HepG2 (cell line): ENCODE results near the gene MTA3. TPM values are rescaled to one million over a fixed set of nuclear protein-coding genes. Genes with fewer than 3 reads are reported as not detected.
A peak's percentile ranks its signal among the peaks of the same experiment; 100 is the strongest.

Experiments used
- BHLHE40 ChIP-seq: IDR thresholded peaks from 2 replicates; pipeline ENCODE4 v1.6.1; 2011; ENCODE audit warnings: low read length, improper control_type of control experiment
- CREM ChIP-seq, 2 experiments: sonication (generic) in 1 of 2; formaldehyde crosslinking in 1 of 2; IDR thresholded peaks; 2 replicates each; pipeline versions ENCODE4 v1.4.0 to v1.6.1; 2016 to 2020; ENCODE audit warnings: antibody characterized with exemption in 1 of 2, mild to moderate bottlenecking in 1 of 2, missing genetic modification reagents in 1 of 2
- HNRNPK ChIP-seq: fragments of 200-400 bp; formaldehyde crosslinking; IDR thresholded peaks from 2 replicates; pipeline ENCODE4 v1.6.1; 2018; ENCODE audit warnings: low read length, low read depth, moderate library complexity, mild to moderate bottlenecking; ENCODE audit not compliant: poor library complexity, severe bottlenecking
- KDM3A ChIP-seq: IDR thresholded peaks from 2 replicates; pipeline ENCODE4 v1.6.1; 2018; ENCODE audit warnings: low read depth, missing compliant biosample characterization
- MAF1 ChIP-seq: sonication (generic); formaldehyde crosslinking; IDR thresholded peaks from 2 replicates; pipeline ENCODE4 v1.5.0; 2020; ENCODE audit warnings: missing genetic modification reagents, borderline replicate concordance
- NR2F1 ChIP-seq, 2 experiments: fragments of 450-650 bp in 1 of 2; formaldehyde crosslinking in 1 of 2; IDR thresholded peaks; 2 replicates each; pipeline versions ENCODE4 v1.5.0 to v1.6.1; 2016 to 2020; ENCODE audit warnings: mild to moderate bottlenecking in 1 of 2, missing compliant biosample characterization in 1 of 2, missing genetic modification reagents in 1 of 2, moderate library complexity in 1 of 2
- PTBP1 ChIP-seq: fragments of 200-400 bp; formaldehyde crosslinking; IDR thresholded peaks from 2 replicates; pipeline ENCODE4 v1.6.1; 2018; ENCODE audit warnings: low read length, low read depth; ENCODE audit not compliant: poor library complexity, severe bottlenecking
- RAD21 ChIP-seq: fragments of 450-650 bp; formaldehyde crosslinking; IDR thresholded peaks from 2 replicates; pipeline ENCODE4 v1.5.0; 2020; ENCODE audit warnings: mild to moderate bottlenecking
- RFX3 ChIP-seq: IDR thresholded peaks from 2 replicates; pipeline ENCODE4 v1.6.1; 2016; ENCODE audit warnings: missing biosample characterization, missing genetic modification reagents
- U2AF2 ChIP-seq: fragments of 200-400 bp; formaldehyde crosslinking; IDR thresholded peaks from 2 replicates; pipeline ENCODE4 v1.6.1; 2017; ENCODE audit warnings: low read depth, mild to moderate bottlenecking, low read length
- YEATS2 ChIP-seq: sonication (generic); formaldehyde crosslinking; IDR thresholded peaks from 2 replicates; pipeline ENCODE4 v1.4.0; 2020; ENCODE audit warnings: missing genetic modification reagents, borderline replicate concordance
- ZNF160 ChIP-seq: sonication (generic); formaldehyde crosslinking; IDR thresholded peaks from 2 replicates; pipeline ENCODE4 v1.8.0; 2022; ENCODE audit warnings: mild to moderate bottlenecking, inconsistent platforms, missing genetic modification reagents
- ZNF446 ChIP-seq: sonication (generic); formaldehyde crosslinking; IDR thresholded peaks from 2 replicates; pipeline ENCODE4 v1.5.0; 2020; ENCODE audit warnings: mild to moderate bottlenecking, missing genetic modification reagents
- ZNF550 ChIP-seq: sonication (generic); formaldehyde crosslinking; IDR thresholded peaks from 2 replicates; pipeline ENCODE4 v1.4.0; 2020; ENCODE audit warnings: mild to moderate bottlenecking, missing genetic modification reagents, borderline replicate concordance
- ZNF552 ChIP-seq: sonication (generic); formaldehyde crosslinking; IDR thresholded peaks from 2 replicates; pipeline ENCODE4 v1.9.0; 2022; ENCODE audit warnings: missing genetic modification reagents, mild to moderate bottlenecking, borderline replicate concordance
- ZNF605 ChIP-seq: sonication (generic); formaldehyde crosslinking; IDR thresholded peaks from 2 replicates; pipeline ENCODE4 v1.8.0; 2022; ENCODE audit warnings: mild to moderate bottlenecking, missing genetic modification reagents
- polyA plus RNA-seq, 8 experiments: library from polyadenylated mRNA; depleted of rRNA in 3 of 8; stranded (reverse) in 7 of 8; unstranded in 1 of 8; fragments of >200 nt; fragmentation: Illumina TruSeq in 4 of 8; extraction: Trizol in 4 of 8; gene quantifications; 2 replicates each; pipeline versions ENCODE4 v1.2.1 to v1.2.3, GENCODE V29; 2011 to 2016; ENCODE audit warnings: low read depth in 4 of 8, missing spikeins in 1 of 8, mixed read lengths in 1 of 8; ENCODE audit not compliant: insufficient read depth in 1 of 8
- total RNA-seq, 5 experiments: library from RNA; depleted of rRNA; stranded (reverse); fragments of >200 nt; fragmentation: Illumina TruSeq; extraction: Trizol; gene quantifications; 2 replicates each; pipeline ENCODE4 v1.2.3, GENCODE V29; 2016; ENCODE audit warnings: low read depth in 1 of 5
- TF ChIP-seq, protein P1 (sequence below): fragments of 450-650 bp; IDR thresholded peaks from 2 replicates; pipeline ENCODE4 v1.6.1; 2017
- TF ChIP-seq, protein P2 (sequence below): sonication (generic); formaldehyde crosslinking; IDR thresholded peaks from 2 replicates; pipeline ENCODE4 v1.5.1; 2020; ENCODE audit warnings: missing genetic modification reagents, mild to moderate bottlenecking, borderline replicate concordance
- TF ChIP-seq, protein P3 (sequence below): sonication (generic); formaldehyde crosslinking; IDR thresholded peaks from 2 replicates; pipeline ENCODE4 v1.4.0; 2020; ENCODE audit warnings: mild to moderate bottlenecking, missing genetic modification reagents, borderline replicate concordance

MTA3 gene
- total and polyA plus RNA-seq, 2 of the 13 experiments (the other 11 are each of a cell fraction or from before 2014, with no cell fraction given) = 48.8 to 77.8 TPM

DNA sequence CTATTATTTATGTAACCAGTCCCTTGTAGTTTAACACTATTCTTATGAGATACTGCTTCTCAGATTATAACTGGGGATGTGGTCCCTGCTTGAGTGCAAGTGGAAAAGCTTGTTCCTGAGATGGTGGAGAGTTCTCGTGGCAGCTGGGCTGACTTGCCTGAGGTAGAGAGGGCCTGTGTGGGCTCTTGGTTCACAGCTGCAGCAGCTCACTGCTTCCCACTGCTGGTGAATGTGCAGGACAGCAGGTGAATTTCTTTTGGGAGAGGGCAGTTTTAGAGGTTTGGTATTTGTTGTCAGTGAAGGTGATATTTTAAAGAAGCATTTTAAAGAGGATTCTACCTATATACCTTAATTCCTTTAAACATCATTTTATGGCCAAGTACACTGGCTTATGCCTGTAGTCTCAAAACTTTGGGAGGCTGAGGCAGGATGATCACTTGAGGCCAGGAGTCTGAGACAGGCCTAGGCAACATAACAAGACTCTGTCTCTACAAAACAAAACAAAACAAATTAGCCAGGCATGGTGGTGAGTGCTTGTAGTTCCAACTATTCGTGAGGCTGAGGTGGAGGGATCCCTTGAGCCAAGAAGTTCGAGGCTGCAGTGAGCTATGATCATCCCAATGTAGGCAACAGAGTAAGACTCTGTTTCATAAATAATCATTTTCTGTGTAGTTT, 94.8 kb downstream of the MTA3 start (continued):
- TF ChIP-seq, protein P1, sequence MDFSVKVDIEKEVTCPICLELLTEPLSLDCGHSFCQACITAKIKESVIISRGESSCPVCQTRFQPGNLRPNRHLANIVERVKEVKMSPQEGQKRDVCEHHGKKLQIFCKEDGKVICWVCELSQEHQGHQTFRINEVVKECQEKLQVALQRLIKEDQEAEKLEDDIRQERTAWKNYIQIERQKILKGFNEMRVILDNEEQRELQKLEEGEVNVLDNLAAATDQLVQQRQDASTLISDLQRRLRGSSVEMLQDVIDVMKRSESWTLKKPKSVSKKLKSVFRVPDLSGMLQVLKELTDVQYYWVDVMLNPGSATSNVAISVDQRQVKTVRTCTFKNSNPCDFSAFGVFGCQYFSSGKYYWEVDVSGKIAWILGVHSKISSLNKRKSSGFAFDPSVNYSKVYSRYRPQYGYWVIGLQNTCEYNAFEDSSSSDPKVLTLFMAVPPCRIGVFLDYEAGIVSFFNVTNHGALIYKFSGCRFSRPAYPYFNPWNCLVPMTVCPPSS = no peak
- TF ChIP-seq, protein P2, sequence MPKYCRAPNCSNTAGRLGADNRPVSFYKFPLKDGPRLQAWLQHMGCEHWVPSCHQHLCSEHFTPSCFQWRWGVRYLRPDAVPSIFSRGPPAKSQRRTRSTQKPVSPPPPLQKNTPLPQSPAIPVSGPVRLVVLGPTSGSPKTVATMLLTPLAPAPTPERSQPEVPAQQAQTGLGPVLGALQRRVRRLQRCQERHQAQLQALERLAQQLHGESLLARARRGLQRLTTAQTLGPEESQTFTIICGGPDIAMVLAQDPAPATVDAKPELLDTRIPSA (CRISPR knock-in tag) = no peak
- TF ChIP-seq ZNF160 (CRISPR knock-in tag) (no peak), CREM (IDR thresholded peaks at IDR 0.05) (no peak), CREM (CRISPR knock-in tag; IDR thresholded peaks at IDR 0.05) (no peak), RFX3 (CRISPR knock-in tag) (no peak), RAD21 (peak; percentile 95), BHLHE40 (no peak), U2AF2 (no peak), ZNF605 (CRISPR knock-in tag) (no peak), ZNF552 (CRISPR knock-in tag) (no peak), MAF1 (CRISPR knock-in tag) (no peak), ZNF550 (CRISPR knock-in tag) (no peak), YEATS2 (CRISPR knock-in tag) (peak; percentile 36; the same call in 1 of the 2 replicates), PTBP1 (no peak), HNRNPK (no peak), KDM3A (CRISPR knock-in tag) (no peak), ZNF446 (CRISPR knock-in tag) (no peak), NR2F1 (CRISPR knock-in tag; IDR thresholded peaks at IDR 0.05) (no peak)
- TF ChIP-seq, protein P3, sequence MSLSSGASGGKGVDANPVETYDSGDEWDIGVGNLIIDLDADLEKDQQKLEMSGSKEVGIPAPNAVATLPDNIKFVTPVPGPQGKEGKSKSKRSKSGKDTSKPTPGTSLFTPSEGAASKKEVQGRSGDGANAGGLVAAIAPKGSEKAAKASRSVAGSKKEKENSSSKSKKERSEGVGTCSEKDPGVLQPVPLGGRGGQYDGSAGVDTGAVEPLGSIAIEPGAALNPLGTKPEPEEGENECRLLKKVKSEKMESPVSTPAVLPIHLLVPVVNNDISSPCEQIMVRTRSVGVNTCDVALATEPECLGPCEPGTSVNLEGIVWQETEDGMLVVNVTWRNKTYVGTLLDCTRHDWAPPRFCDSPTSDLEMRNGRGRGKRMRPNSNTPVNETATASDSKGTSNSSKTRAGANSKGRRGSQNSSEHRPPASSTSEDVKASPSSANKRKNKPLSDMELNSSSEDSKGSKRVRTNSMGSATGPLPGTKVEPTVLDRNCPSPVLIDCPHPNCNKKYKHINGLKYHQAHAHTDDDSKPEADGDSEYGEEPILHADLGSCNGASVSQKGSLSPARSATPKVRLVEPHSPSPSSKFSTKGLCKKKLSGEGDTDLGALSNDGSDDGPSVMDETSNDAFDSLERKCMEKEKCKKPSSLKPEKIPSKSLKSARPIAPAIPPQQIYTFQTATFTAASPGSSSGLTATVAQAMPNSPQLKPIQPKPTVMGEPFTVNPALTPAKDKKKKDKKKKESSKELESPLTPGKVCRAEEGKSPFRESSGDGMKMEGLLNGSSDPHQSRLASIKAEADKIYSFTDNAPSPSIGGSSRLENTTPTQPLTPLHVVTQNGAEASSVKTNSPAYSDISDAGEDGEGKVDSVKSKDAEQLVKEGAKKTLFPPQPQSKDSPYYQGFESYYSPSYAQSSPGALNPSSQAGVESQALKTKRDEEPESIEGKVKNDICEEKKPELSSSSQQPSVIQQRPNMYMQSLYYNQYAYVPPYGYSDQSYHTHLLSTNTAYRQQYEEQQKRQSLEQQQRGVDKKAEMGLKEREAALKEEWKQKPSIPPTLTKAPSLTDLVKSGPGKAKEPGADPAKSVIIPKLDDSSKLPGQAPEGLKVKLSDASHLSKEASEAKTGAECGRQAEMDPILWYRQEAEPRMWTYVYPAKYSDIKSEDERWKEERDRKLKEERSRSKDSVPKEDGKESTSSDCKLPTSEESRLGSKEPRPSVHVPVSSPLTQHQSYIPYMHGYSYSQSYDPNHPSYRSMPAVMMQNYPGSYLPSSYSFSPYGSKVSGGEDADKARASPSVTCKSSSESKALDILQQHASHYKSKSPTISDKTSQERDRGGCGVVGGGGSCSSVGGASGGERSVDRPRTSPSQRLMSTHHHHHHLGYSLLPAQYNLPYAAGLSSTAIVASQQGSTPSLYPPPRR (CRISPR knock-in tag) = no peak
